Measurements from ENCODE around the gene DEPDC4.

DEPDC4 gene

DNA sequence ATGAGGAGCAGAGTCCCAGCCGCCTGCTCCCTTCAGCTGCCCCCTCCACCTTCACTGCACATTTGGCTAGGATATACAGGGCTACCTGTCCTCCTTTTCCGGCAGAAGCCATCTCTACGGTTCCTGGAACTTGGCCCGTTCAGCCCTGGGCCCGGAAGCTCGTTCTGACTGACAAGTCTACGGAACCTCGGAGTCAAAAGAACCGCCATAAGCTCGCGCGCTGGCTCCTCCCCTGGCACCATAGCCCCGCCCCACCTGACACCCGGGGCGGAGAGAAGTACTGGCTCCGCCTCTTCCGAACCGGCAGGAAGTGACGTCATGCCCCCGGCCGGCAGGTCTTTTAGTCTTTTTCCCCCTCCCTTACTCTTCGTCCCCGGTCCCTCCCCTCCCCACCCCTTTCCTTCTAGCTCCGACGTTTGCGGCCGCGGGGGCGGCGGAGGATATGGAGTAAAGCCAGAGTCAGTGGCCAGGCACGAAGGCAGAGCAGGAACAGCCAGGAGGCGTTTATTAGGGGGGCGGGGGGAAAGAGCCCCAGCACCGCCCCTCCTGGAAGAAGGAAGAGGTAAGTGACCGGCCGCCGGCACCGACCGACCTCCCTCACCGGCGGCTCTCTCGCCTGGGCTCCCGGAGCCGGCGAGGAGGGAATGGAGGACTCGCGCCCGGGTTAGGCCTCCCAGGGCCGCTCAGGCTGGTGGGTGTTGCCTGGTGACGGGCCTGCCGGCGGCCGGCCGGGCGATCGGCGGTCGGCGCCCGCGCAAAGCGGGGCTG, at the start of gene DEPDC4, which contains the start of gene SCYL2 (continued):
- TF ChIP-seq FEZF1 (tag by site-specific recombination; IDR thresholded peaks at IDR 0.05) (no peak), ZBTB1 (tag by site-specific recombination; IDR thresholded peaks at IDR 0.05) (no peak), ZNF530 (tag by site-specific recombination; IDR thresholded peaks at IDR 0.05; ENCODE audit: low read depth) (no peak), ZNF660 (tag by site-specific recombination; IDR thresholded peaks at IDR 0.05) (0 out of 2 replicates have a peak, but pooled peaks have one; percentile 29), SETDB1 (IDR thresholded peaks at IDR 0.05; ENCODE audit: insufficient read length, low read length) (no peak), KLF16 (tag by site-specific recombination; IDR thresholded peaks at IDR 0.05) (no peak; the same call in 1 of the 2 replicates), KLF9 (tag by site-specific recombination; IDR thresholded peaks at IDR 0.05; ENCODE audit: low read depth) (peak; percentile 59; the same call in 1 of the 2 replicates), SP7 (tag by site-specific recombination; IDR thresholded peaks at IDR 0.05) (no peak; the same call in 1 of the 2 replicates), ZSCAN30 (tag by site-specific recombination; IDR thresholded peaks at IDR 0.05) (peak; percentile 77; the same call in 1 of the 2 replicates), MEIS1 (CRISPR knock-in tag; IDR thresholded peaks at IDR 0.05; ENCODE audit: borderline replicate concordance) (no peak), ZNF214 (tag by site-specific recombination; IDR thresholded peaks at IDR 0.05; ENCODE audit: borderline replicate concordance) (no peak), KLF10 (tag by site-specific recombination; IDR thresholded peaks at IDR 0.05) (peak; percentile 24; the same call in 1 of the 2 replicates), ZBTB20 (tag by site-specific recombination; IDR thresholded peaks at IDR 0.05) (no peak; the same call in none of the 2 replicates), ZBTB7A (tag by site-specific recombination; IDR thresholded peaks at IDR 0.05; ENCODE audit: low read depth) (no peak)
- TF ChIP-seq, protein P1, sequence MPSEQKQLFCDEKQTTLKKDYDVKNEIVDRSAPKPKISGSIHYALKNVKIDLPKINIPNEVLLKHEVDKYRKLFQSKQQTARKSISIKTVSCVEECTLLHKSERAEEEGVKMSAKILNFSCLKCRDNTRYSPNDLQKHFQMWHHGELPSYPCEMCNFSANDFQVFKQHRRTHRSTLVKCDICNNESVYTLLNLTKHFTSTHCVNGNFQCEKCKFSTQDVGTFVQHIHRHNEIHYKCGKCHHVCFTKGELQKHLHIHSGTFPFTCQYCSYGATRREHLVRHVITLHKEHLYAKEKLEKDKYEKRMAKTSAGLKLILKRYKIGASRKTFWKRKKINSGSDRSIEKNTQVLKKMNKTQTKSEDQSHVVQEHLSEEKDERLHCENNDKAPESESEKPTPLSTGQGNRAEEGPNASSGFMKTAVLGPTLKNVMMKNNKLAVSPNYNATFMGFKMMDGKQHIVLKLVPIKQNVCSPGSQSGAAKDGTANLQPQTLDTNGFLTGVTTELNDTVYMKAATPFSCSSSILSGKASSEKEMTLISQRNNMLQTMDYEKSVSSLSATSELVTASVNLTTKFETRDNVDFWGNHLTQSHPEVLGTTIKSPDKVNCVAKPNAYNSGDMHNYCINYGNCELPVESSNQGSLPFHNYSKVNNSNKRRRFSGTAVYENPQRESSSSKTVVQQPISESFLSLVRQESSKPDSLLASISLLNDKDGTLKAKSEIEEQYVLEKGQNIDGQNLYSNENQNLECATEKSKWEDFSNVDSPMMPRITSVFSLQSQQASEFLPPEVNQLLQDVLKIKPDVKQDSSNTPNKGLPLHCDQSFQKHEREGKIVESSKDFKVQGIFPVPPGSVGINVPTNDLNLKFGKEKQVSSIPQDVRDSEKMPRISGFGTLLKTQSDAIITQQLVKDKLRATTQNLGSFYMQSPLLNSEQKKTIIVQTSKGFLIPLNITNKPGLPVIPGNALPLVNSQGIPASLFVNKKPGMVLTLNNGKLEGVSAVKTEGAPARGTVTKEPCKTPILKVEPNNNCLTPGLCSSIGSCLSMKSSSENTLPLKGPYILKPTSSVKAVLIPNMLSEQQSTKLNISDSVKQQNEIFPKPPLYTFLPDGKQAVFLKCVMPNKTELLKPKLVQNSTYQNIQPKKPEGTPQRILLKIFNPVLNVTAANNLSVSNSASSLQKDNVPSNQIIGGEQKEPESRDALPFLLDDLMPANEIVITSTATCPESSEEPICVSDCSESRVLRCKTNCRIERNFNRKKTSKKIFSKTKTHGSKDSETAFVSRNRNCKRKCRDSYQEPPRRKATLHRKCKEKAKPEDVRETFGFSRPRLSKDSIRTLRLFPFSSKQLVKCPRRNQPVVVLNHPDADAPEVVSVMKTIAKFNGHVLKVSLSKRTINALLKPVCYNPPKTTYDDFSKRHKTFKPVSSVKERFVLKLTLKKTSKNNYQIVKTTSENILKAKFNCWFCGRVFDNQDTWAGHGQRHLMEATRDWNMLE (tag by site-specific recombination; conservative IDR thresholded peaks at IDR 0.05; ENCODE audit: low read depth): peak; percentile 45; the same call in 1 of the 2 replicates
- TF ChIP-seq, protein P2, sequence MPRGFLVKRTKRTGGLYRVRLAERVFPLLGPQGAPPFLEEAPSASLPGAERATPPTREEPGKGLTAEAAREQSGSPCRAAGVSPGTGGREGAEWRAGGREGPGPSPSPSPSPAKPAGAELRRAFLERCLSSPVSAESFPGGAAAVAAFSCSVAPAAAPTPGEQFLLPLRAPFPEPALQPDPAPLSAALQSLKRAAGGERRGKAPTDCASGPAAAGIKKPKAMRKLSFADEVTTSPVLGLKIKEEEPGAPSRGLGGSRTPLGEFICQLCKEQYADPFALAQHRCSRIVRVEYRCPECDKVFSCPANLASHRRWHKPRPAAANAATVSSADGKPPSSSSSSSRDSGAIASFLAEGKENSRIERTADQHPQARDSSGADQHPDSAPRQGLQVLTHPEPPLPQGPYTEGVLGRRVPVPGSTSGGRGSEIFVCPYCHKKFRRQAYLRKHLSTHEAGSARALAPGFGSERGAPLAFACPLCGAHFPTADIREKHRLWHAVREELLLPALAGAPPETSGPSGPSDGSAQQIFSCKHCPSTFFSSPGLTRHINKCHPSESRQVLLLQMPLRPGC (tag by site-specific recombination; IDR thresholded peaks at IDR 0.05): no peak
- TF ChIP-seq, protein P3, sequence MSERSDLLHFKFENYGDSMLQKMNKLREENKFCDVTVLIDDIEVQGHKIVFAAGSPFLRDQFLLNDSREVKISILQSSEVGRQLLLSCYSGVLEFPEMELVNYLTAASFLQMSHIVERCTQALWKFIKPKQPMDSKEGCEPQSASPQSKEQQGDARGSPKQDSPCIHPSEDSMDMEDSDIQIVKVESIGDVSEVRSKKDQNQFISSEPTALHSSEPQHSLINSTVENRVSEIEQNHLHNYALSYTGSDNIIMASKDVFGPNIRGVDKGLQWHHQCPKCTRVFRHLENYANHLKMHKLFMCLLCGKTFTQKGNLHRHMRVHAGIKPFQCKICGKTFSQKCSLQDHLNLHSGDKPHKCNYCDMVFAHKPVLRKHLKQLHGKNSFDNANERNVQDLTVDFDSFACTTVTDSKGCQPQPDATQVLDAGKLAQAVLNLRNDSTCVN (tag by site-specific recombination; optimal IDR thresholded peaks at IDR 0.05): peak; percentile 51
- TF ChIP-seq, protein P4, sequence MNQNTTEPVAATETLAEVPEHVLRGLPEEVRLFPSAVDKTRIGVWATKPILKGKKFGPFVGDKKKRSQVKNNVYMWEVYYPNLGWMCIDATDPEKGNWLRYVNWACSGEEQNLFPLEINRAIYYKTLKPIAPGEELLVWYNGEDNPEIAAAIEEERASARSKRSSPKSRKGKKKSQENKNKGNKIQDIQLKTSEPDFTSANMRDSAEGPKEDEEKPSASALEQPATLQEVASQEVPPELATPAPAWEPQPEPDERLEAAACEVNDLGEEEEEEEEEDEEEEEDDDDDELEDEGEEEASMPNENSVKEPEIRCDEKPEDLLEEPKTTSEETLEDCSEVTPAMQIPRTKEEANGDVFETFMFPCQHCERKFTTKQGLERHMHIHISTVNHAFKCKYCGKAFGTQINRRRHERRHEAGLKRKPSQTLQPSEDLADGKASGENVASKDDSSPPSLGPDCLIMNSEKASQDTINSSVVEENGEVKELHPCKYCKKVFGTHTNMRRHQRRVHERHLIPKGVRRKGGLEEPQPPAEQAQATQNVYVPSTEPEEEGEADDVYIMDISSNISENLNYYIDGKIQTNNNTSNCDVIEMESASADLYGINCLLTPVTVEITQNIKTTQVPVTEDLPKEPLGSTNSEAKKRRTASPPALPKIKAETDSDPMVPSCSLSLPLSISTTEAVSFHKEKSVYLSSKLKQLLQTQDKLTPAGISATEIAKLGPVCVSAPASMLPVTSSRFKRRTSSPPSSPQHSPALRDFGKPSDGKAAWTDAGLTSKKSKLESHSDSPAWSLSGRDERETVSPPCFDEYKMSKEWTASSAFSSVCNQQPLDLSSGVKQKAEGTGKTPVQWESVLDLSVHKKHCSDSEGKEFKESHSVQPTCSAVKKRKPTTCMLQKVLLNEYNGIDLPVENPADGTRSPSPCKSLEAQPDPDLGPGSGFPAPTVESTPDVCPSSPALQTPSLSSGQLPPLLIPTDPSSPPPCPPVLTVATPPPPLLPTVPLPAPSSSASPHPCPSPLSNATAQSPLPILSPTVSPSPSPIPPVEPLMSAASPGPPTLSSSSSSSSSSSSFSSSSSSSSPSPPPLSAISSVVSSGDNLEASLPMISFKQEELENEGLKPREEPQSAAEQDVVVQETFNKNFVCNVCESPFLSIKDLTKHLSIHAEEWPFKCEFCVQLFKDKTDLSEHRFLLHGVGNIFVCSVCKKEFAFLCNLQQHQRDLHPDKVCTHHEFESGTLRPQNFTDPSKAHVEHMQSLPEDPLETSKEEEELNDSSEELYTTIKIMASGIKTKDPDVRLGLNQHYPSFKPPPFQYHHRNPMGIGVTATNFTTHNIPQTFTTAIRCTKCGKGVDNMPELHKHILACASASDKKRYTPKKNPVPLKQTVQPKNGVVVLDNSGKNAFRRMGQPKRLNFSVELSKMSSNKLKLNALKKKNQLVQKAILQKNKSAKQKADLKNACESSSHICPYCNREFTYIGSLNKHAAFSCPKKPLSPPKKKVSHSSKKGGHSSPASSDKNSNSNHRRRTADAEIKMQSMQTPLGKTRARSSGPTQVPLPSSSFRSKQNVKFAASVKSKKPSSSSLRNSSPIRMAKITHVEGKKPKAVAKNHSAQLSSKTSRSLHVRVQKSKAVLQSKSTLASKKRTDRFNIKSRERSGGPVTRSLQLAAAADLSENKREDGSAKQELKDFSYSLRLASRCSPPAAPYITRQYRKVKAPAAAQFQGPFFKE (tag by site-specific recombination; IDR thresholded peaks at IDR 0.05; ENCODE audit: borderline replicate concordance): no peak

Measured in HEK293 (cell line).